HepG2 (cell line): ENCODE results near the gene TGM1. TPM values are rescaled to one million over a fixed set of nuclear protein-coding genes. Genes with fewer than 3 reads are reported as not detected.

Source experiments
- ATAC-seq: fragments of 200-7000 bp; cut with Tn5 transposase; 3 replicates; pipeline ENCODE4 v1.9.1; 2020; ENCODE audit warnings: mild to moderate bottlenecking, moderate library complexity
- BruUV-seq: library from RNA; stranded (reverse); fragments of 400-500 nt; replicated peaks from 2 replicates; lab custom pipeline; 2021; lab: Mats Ljungman, UMichigan
- CTCF ChIA-PET: fragments of 300-600 bp; formaldehyde crosslinking; extraction: SDS; loops from one replicate; lab custom pipeline; 2021; ENCODE audit warnings: low total read pairs, inconsistent platforms, low intra/inter-chr PET ratio; lab: Yijun Ruan, JAX
- POLR2A ChIA-PET: fragments of 350-600 bp; sonication (Branson Sonifier 250); formaldehyde crosslinking; loops from one replicate; lab custom pipeline; 2020; ENCODE audit warnings: antibody characterized with exemption, inconsistent platforms; lab: Yijun Ruan, JAX
- DNase-seq: peaks from one replicate; pipeline ENCODE4 v3.0.0-alpha.2; 2015; ENCODE audit warnings: low spot score
- FAIRE-seq: peaks from 3 replicates; lab custom pipeline; 2011; peaks lifted over from hg19 to GRCh38; lab: Jason Lieb, UNC
- H2AFZ ChIP-seq: one replicate; pipeline ENCODE4 v1.6.1; 2011; ENCODE audit warnings: low read length, inconsistent platforms
- H3K27ac ChIP-seq: fragments of 300-600 bp; 3 replicates; pipeline ENCODE4 v1.8.0; 2011; ENCODE audit warnings: mixed run types, mild to moderate bottlenecking, mixed read lengths, low read length, inconsistent platforms; ENCODE audit not compliant: insufficient read depth; ENCODE audit errors: extremely low read length
- H3K27me3 ChIP-seq, 2 experiments: fragments of 200-600 bp in 1 of 2; 2 replicates in 1 of 2; 3 replicates in 1 of 2; pipeline versions ENCODE4 v1.6.0 to v1.8.0; 2011; ENCODE audit warnings: low read length in 2 of 2, mild to moderate bottlenecking in 2 of 2, moderate library complexity in 2 of 2, inconsistent platforms in 1 of 2; ENCODE audit not compliant: insufficient read depth in 2 of 2, control insufficient read depth in 1 of 2
- H3K36me3 ChIP-seq, 2 experiments: fragments of 200-600 bp in 1 of 2; replicated peaks in 1 of 2; 2 replicates in 1 of 2; 3 replicates in 1 of 2; pipeline versions ENCODE4 v1.5.1 to v1.8.0; 2011; ENCODE audit warnings: low read length in 2 of 2, inconsistent platforms in 1 of 2; ENCODE audit not compliant: insufficient read depth in 2 of 2, control insufficient read depth in 1 of 2
- H3K4me1 ChIP-seq: 2 replicates; pipeline ENCODE4 v1.5.1; 2012; ENCODE audit warnings: low read length, inconsistent platforms; ENCODE audit not compliant: insufficient read depth
- H3K4me2 ChIP-seq: 2 replicates; pipeline ENCODE4 v1.6.0; 2011; ENCODE audit warnings: low read depth, low read length, inconsistent platforms
- H3K4me3 ChIP-seq, 3 experiments: fragments of 200-600 bp in 1 of 3; sonication (generic), shearing (Covaris generic) in 1 of 3; replicated peaks in 1 of 3; 2 replicates each; pipeline ENCODE4 v1.5.1; 2011 to 2016; ENCODE audit warnings: low read length in 3 of 3, inconsistent platforms in 2 of 3, low read depth in 2 of 3, mild to moderate bottlenecking in 2 of 3, control low read depth in 1 of 3, mixed read lengths in 1 of 3; ENCODE audit not compliant: insufficient read depth in 1 of 3
- H3K79me2 ChIP-seq: one replicate; pipeline ENCODE4 v1.6.1; 2011; ENCODE audit warnings: low read length, inconsistent platforms; ENCODE audit not compliant: insufficient read depth
- H3K9ac ChIP-seq: 2 replicates; pipeline ENCODE4 v1.6.0; 2011; ENCODE audit warnings: mild to moderate bottlenecking, low read depth, low read length, inconsistent platforms; ENCODE audit not compliant: insufficient read depth
- H3K9me3 ChIP-seq: 2 replicates; pipeline ENCODE4 v1.5.1; 2012; ENCODE audit warnings: mild to moderate bottlenecking, low read length
- H4K20me1 ChIP-seq: 2 replicates; pipeline ENCODE4 v1.6.0; 2011; ENCODE audit warnings: inconsistent platforms, mild to moderate bottlenecking, low read length, moderate library complexity; ENCODE audit not compliant: insufficient read depth
- ARNT ChIP-seq: fragments of 450-650 bp; IDR thresholded peaks from 2 replicates; pipeline ENCODE4 v1.6.1; 2017
- CBX1 ChIP-seq: IDR thresholded peaks from one replicate; pipeline ENCODE4 v1.6.1; 2016; ENCODE audit warnings: antibody characterized with exemption, low read depth
- FOXC1 ChIP-seq: sonication (generic); formaldehyde crosslinking; IDR thresholded peaks from 2 replicates; pipeline ENCODE4 v1.8.0; 2022; ENCODE audit warnings: mild to moderate bottlenecking, missing genetic modification reagents, borderline replicate concordance
- FOXO1 ChIP-seq: sonication (generic); formaldehyde crosslinking; IDR thresholded peaks from 2 replicates; pipeline ENCODE4 v1.4.0; 2020; ENCODE audit warnings: missing genetic modification reagents
- GPN1 ChIP-seq: sonication (generic); formaldehyde crosslinking; IDR thresholded peaks from 2 replicates; pipeline ENCODE4 v1.5.1; 2020; ENCODE audit warnings: missing genetic modification reagents, borderline replicate concordance
- MAF1 ChIP-seq: sonication (generic); formaldehyde crosslinking; IDR thresholded peaks from 2 replicates; pipeline ENCODE4 v1.5.0; 2020; ENCODE audit warnings: missing genetic modification reagents, borderline replicate concordance
- MEIS1 ChIP-seq: sonication (generic); formaldehyde crosslinking; IDR thresholded peaks from 2 replicates; pipeline ENCODE4 v1.9.0; 2021; ENCODE audit warnings: mild to moderate bottlenecking, missing genetic modification reagents, moderate library complexity, borderline replicate concordance
- NFIB ChIP-seq: sonication (generic); formaldehyde crosslinking; IDR thresholded peaks from 2 replicates; pipeline ENCODE4 v1.9.0; 2021; ENCODE audit warnings: missing genetic modification reagents, mild to moderate bottlenecking, borderline replicate concordance
- NFKB2 ChIP-seq: sonication (generic); formaldehyde crosslinking; IDR thresholded peaks from 2 replicates; pipeline ENCODE4 v1.4.0; 2020; ENCODE audit warnings: missing genetic modification reagents, borderline replicate concordance
- RXRA ChIP-seq: sonication (generic); formaldehyde crosslinking; IDR thresholded peaks from 2 replicates; pipeline ENCODE4 v1.5.1; 2020; ENCODE audit warnings: missing genetic modification reagents
- ZBTB44 ChIP-seq: sonication (generic); formaldehyde crosslinking; IDR thresholded peaks from 2 replicates; pipeline ENCODE4 v1.4.0; 2020; ENCODE audit warnings: missing genetic modification reagents
- ZFP1 ChIP-seq: IDR thresholded peaks from 2 replicates; pipeline ENCODE4 v1.6.1; 2016
- ZNF20 ChIP-seq: sonication (generic); formaldehyde crosslinking; IDR thresholded peaks from 2 replicates; pipeline ENCODE4 v1.4.0; 2020; ENCODE audit warnings: mild to moderate bottlenecking, moderate library complexity, missing genetic modification reagents
- ZNF282 ChIP-seq: fragments of 450-650 bp; IDR thresholded peaks from 2 replicates; pipeline ENCODE4 v1.6.1; 2018; ENCODE audit not compliant: partially characterized antibody
- ZNF547 ChIP-seq: sonication (generic); formaldehyde crosslinking; IDR thresholded peaks from 2 replicates; pipeline ENCODE4 v1.5.1; 2020; ENCODE audit warnings: mild to moderate bottlenecking, missing genetic modification reagents
- ZNF572 ChIP-seq: sonication (generic); formaldehyde crosslinking; IDR thresholded peaks from 2 replicates; pipeline ENCODE4 v1.5.1; 2020; ENCODE audit warnings: mild to moderate bottlenecking, missing genetic modification reagents
- ZNF687 ChIP-seq: sonication (generic); formaldehyde crosslinking; IDR thresholded peaks from 2 replicates; pipeline ENCODE4 v1.5.1; 2020; ENCODE audit warnings: mild to moderate bottlenecking, missing genetic modification reagents, moderate library complexity
- ZNF737 ChIP-seq: sonication (generic); formaldehyde crosslinking; IDR thresholded peaks from 2 replicates; pipeline ENCODE4 v1.5.0; 2020; ENCODE audit warnings: missing genetic modification reagents, mild to moderate bottlenecking, borderline replicate concordance
- ZNF839 ChIP-seq: sonication (generic); formaldehyde crosslinking; IDR thresholded peaks from 2 replicates; pipeline ENCODE4 v1.4.0; 2020; ENCODE audit warnings: missing genetic modification reagents, mild to moderate bottlenecking, borderline replicate concordance
- ZNF878 ChIP-seq: sonication (generic); formaldehyde crosslinking; IDR thresholded peaks from 2 replicates; pipeline ENCODE4 v1.8.1; 2023; ENCODE audit warnings: mild to moderate bottlenecking, missing genetic modification reagents, moderate library complexity
- ZSCAN30 ChIP-seq: sonication (generic); formaldehyde crosslinking; IDR thresholded peaks from 2 replicates; pipeline ENCODE4 v1.5.0; 2020; ENCODE audit warnings: mild to moderate bottlenecking, missing genetic modification reagents
- WGBS: methylation state at CpG from one replicate; pipeline ENCODE4 v1.1.6; 2017; ENCODE audit warnings: low lambda C conversion rate; 5-methylcytosine and 5-hydroxymethylcytosine counted together
- in situ Hi-C: cut with HindIII; loops from 2 replicates; pipeline ENCODE4 v1.10.0; 2017; ENCODE audit warnings: low pct_unique_long_range_greater_than_20kb; ENCODE audit not compliant: extremely low pct_ligation_motif_present
- intact Hi-C: fragments of 100-400 bp; cut with micrococcal nuclease; formaldehyde crosslinking; loops from one replicate; pipeline ENCODE4 v1.10.0; 2022; ENCODE audit not compliant: unreplicated experiment
- polyA plus RNA-seq, 8 experiments: library from polyadenylated mRNA; depleted of rRNA in 3 of 8; stranded (reverse) in 7 of 8; unstranded in 1 of 8; fragments of >200 nt; fragmentation: Illumina TruSeq in 4 of 8; extraction: Trizol in 4 of 8; gene quantifications; 2 replicates each; pipeline versions ENCODE4 v1.2.1 to v1.2.3, GENCODE V29; 2011 to 2016; ENCODE audit warnings: low read depth in 4 of 8, missing spikeins in 1 of 8, mixed read lengths in 1 of 8; ENCODE audit not compliant: insufficient read depth in 1 of 8
- total RNA-seq, 5 experiments: library from RNA; depleted of rRNA; stranded (reverse); fragments of >200 nt; fragmentation: Illumina TruSeq; extraction: Trizol; gene quantifications; 2 replicates each; pipeline ENCODE4 v1.2.3, GENCODE V29; 2016; ENCODE audit warnings: low read depth in 1 of 5

Gene TGM1
- total and polyA plus RNA-seq, 2 of the 13 experiments (the other 11 are each of a cell fraction or from before 2014, with no cell fraction given): 3.2 to 10.6 TPM

- H2AFZ ChIP-seq: no peak overlapping the region
- no peaks in the 10 kb centered on the region for H3K27me3 ChIP-seq
- ATAC-seq: no peak
- WGBS: 96% methylated on average over 18 of the region's 18 CpGs
- peaks cover 0 to 1% of the 10 kb centered on the region in 2 experiments; a peak in 1 of 5 replicates for H3K36me3 ChIP-seq
- intact Hi-C loops: no loop called here
- H4K20me1 ChIP-seq: no peaks in the 10 kb centered on the region
- H3K4me2 ChIP-seq: no peak overlapping the region
- no TSS peak for BruUV-seq
- no peak overlapping the region for H3K27ac ChIP-seq
- no peak for DNase-seq
- ChIA-PET POLR2A (interaction anchor here (0.9 to 13.2 kb wide), 4 partner anchors 11 to 171 kb away, joined by 3 to 254 read pairs (median 24); partner anchors contain the start of genes CBLN3, KHNYN, RABGGTA and TINF2), CTCF (no interaction called here)
- FAIRE-seq: no peak
- peaks cover 33% of the 10 kb centered on the region for H3K4me1 ChIP-seq
- H3K9me3 ChIP-seq: no peaks in the 10 kb centered on the region
- no peaks in the 10 kb centered on the region for H3K79me2 ChIP-seq
- in situ Hi-C loops: no loop called here
- H3K4me3 ChIP-seq: no peak overlapping the region
- H3K9ac ChIP-seq: no peak overlapping the region
- TF ChIP-seq ZNF839 (CRISPR knock-in tag): no peak
- TF ChIP-seq ZNF878 (CRISPR knock-in tag): no peak
- TF ChIP-seq FOXO1: no peak
- no peak for TF ChIP-seq ZSCAN30
- no peak for TF ChIP-seq ZNF20
- TF ChIP-seq NFKB2 (CRISPR knock-in tag): 0 out of 2 replicates have a peak, but pooled peaks have one; percentile 45
- no peak for TF ChIP-seq ARNT
- no peak for TF ChIP-seq ZNF282
- TF ChIP-seq ZNF547 (CRISPR knock-in tag): no peak
- TF ChIP-seq ZBTB44 (CRISPR knock-in tag): no peak
- TF ChIP-seq MEIS1 (CRISPR knock-in tag): no peak
- TF ChIP-seq ZNF737 (CRISPR knock-in tag): no peak
- peak; percentile 30 for TF ChIP-seq ZNF687 (CRISPR knock-in tag)
- no peak for TF ChIP-seq GPN1 (CRISPR knock-in tag)
- no peak for TF ChIP-seq MAF1 (CRISPR knock-in tag)
- no peak for TF ChIP-seq CBX1
- no peak for TF ChIP-seq FOXC1 (CRISPR knock-in tag)
- TF ChIP-seq ZFP1 (CRISPR knock-in tag): no peak
- 0 out of 2 replicates have a peak, but pooled peaks have one; percentile 19 for TF ChIP-seq ZNF572 (CRISPR knock-in tag)
- peak; percentile 10; the same call in 1 of the 2 replicates for TF ChIP-seq RXRA (CRISPR knock-in tag)
- peak; percentile 33 for TF ChIP-seq NFIB (CRISPR knock-in tag)
Measured at GRCh38 chr14:24258548-24259265, 4.3 kb downstream of the TGM1 start.
